HepG2 (cell line): ENCODE measurements around the gene DBNDD2. TPM values are rescaled to one million over a fixed set of nuclear protein-coding genes. Genes with fewer than 3 reads are reported as not detected.

Experiments used
- HOXD1 ChIP-seq: sonication (generic); formaldehyde crosslinking; IDR thresholded peaks from 2 replicates; pipeline ENCODE4 v1.5.0; 2020; ENCODE audit warnings: missing genetic modification reagents
- KIAA2018 ChIP-seq: sonication (generic); formaldehyde crosslinking; IDR thresholded peaks from 2 replicates; pipeline ENCODE4 v1.5.0; 2020; ENCODE audit warnings: mild to moderate bottlenecking, missing genetic modification reagents, borderline replicate concordance
- PAXIP1 ChIP-seq: sonication (generic); formaldehyde crosslinking; conservative IDR thresholded peaks from 2 replicates; pipeline ENCODE4 v1.4.0; 2020; ENCODE audit warnings: mild to moderate bottlenecking, missing genetic modification reagents, moderate library complexity
- TMF1 ChIP-seq: sonication (generic); formaldehyde crosslinking; IDR thresholded peaks from 2 replicates; pipeline ENCODE4 v1.8.1; 2022; ENCODE audit warnings: low read depth, missing genetic modification reagents
- U2AF1 ChIP-seq: fragments of 200-400 bp; formaldehyde crosslinking; optimal IDR thresholded peaks from 2 replicates; pipeline ENCODE3; 2017; ENCODE audit warnings: mild to moderate bottlenecking, low read depth, low read length
- ZNF232 ChIP-seq: sonication (generic); formaldehyde crosslinking; IDR thresholded peaks from 2 replicates; pipeline ENCODE4 v1.4.0; 2020; ENCODE audit warnings: missing genetic modification reagents, borderline replicate concordance
- ZNF670 ChIP-seq: sonication (generic); formaldehyde crosslinking; IDR thresholded peaks from 2 replicates; pipeline ENCODE4 v1.8.0; 2022; ENCODE audit warnings: mild to moderate bottlenecking, missing genetic modification reagents, borderline replicate concordance
- ZNF720 ChIP-seq: sonication (generic); formaldehyde crosslinking; IDR thresholded peaks from 2 replicates; pipeline ENCODE4 v1.4.0; 2020; ENCODE audit warnings: missing genetic modification reagents
- ZNF737 ChIP-seq: sonication (generic); formaldehyde crosslinking; IDR thresholded peaks from 2 replicates; pipeline ENCODE4 v1.5.0; 2020; ENCODE audit warnings: missing genetic modification reagents, mild to moderate bottlenecking, borderline replicate concordance
- polyA plus RNA-seq, 8 experiments: library from polyadenylated mRNA; depleted of rRNA in 3 of 8; stranded (reverse) in 7 of 8; unstranded in 1 of 8; fragments of >200 nt; fragmentation: Illumina TruSeq in 4 of 8; extraction: Trizol in 4 of 8; gene quantifications; 2 replicates each; pipeline versions ENCODE4 v1.2.1 to v1.2.3, GENCODE V29; 2011 to 2016; ENCODE audit warnings: low read depth in 4 of 8, missing spikeins in 1 of 8, mixed read lengths in 1 of 8; ENCODE audit not compliant: insufficient read depth in 1 of 8
- total RNA-seq, 5 experiments: library from RNA; depleted of rRNA; stranded (reverse); fragments of >200 nt; fragmentation: Illumina TruSeq; extraction: Trizol; gene quantifications; 2 replicates each; pipeline ENCODE4 v1.2.3, GENCODE V29; 2016; ENCODE audit warnings: low read depth in 1 of 5
- TF ChIP-seq, protein P1 (sequence below): sonication (generic); formaldehyde crosslinking; IDR thresholded peaks from 2 replicates; pipeline ENCODE4 v1.4.0; 2020; ENCODE audit warnings: missing genetic modification reagents, low read depth, mild to moderate bottlenecking, borderline replicate concordance
- TF ChIP-seq, protein P2 (sequence below): IDR thresholded peaks from 2 replicates; pipeline ENCODE4 v1.6.1; 2016; ENCODE audit warnings: mild to moderate bottlenecking

Gene DBNDD2
- total and polyA plus RNA-seq, 2 of the 13 experiments (the other 11 are each of a cell fraction or from before 2014, with no cell fraction given) = 16.7 to 47.6 TPM

GRCh38 chr20:45362804-45363610 is 45.1 kb upstream of the DBNDD2 start, which contains the start of gene SYS1 (continued):
- peak; percentile 96; the same call in 1 of the 2 replicates for TF ChIP-seq KIAA2018 (CRISPR knock-in tag)
- TF ChIP-seq PAXIP1 (CRISPR knock-in tag) = peak; percentile 92
- 0 out of 2 replicates have a peak, but pooled peaks have one; percentile 31 for TF ChIP-seq TMF1
- 0 out of 2 replicates have a peak, but pooled peaks have one; percentile 68 for TF ChIP-seq ZNF737
- TF ChIP-seq, protein P1, sequence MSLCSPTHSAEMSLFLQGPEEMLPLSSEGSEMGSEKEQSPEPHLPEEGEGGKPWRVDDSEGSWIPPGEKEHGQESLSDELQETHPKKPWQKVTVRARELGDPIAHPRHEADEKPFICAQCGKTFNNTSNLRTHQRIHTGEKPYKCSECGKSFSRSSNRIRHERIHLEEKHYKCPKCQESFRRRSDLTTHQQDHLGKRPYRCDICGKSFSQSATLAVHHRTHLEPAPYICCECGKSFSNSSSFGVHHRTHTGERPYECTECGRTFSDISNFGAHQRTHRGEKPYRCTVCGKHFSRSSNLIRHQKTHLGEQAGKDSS = peak; percentile 81
- TF ChIP-seq, protein P2, sequence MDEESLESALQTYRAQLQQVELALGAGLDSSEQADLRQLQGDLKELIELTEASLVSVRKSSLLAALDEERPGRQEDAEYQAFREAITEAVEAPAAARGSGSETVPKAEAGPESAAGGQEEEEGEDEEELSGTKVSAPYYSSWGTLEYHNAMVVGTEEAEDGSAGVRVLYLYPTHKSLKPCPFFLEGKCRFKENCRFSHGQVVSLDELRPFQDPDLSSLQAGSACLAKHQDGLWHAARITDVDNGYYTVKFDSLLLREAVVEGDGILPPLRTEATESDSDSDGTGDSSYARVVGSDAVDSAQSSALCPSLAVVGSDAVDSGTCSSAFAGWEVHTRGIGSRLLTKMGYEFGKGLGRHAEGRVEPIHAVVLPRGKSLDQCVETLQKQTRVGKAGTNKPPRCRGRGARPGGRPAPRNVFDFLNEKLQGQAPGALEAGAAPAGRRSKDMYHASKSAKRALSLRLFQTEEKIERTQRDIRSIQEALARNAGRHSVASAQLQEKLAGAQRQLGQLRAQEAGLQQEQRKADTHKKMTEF (CRISPR knock-in tag) = peak; percentile 99
- TF ChIP-seq ZNF720 (CRISPR knock-in tag) = 0 out of 2 replicates have a peak, but pooled peaks have one; percentile 28
- peak; percentile 77; the same call in 1 of the 2 replicates for TF ChIP-seq ZNF232 (CRISPR knock-in tag)
- peak; percentile 9; the same call in 1 of the 2 replicates for TF ChIP-seq HOXD1 (CRISPR knock-in tag)
- peak; percentile 52; the same call in 1 of the 2 replicates for TF ChIP-seq ZNF670 (CRISPR knock-in tag)
- peak; percentile 100 for TF ChIP-seq U2AF1
